ENCODE results near the gene C3orf62.

DNA sequence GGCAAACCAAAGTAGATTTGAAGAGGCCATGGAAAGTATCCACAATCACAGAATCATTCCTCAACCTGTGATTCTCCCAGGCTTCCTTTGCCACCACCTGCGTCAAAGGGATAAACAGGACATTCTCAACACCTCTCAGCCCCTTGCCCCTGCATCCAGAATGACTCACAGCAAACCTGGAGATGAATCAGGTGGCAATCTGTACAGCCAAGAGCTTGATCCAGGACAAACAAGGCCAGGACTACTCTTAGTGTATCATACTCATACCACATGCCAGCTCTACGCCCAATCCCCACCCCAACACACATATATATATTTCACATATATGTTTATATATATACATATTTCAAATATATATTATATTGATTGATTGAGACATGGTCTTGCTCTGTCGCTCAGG is 23.6 kb upstream of the C3orf62 start:
- TF ChIP-seq, protein P1, sequence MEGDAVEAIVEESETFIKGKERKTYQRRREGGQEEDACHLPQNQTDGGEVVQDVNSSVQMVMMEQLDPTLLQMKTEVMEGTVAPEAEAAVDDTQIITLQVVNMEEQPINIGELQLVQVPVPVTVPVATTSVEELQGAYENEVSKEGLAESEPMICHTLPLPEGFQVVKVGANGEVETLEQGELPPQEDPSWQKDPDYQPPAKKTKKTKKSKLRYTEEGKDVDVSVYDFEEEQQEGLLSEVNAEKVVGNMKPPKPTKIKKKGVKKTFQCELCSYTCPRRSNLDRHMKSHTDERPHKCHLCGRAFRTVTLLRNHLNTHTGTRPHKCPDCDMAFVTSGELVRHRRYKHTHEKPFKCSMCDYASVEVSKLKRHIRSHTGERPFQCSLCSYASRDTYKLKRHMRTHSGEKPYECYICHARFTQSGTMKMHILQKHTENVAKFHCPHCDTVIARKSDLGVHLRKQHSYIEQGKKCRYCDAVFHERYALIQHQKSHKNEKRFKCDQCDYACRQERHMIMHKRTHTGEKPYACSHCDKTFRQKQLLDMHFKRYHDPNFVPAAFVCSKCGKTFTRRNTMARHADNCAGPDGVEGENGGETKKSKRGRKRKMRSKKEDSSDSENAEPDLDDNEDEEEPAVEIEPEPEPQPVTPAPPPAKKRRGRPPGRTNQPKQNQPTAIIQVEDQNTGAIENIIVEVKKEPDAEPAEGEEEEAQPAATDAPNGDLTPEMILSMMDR (IDR thresholded peaks at IDR 0.05) = no peak
- TF ChIP-seq POLR2A (IDR thresholded peaks at IDR 0.05) = no peak
